ENCODE data around the gene HELT.

GRCh38 chr4:185011408-185011807 is 6.9 kb upstream of the HELT start:
- TF ChIP-seq POLR2A (IDR thresholded peaks at IDR 0.05), result no peak
- peak in 3 of 6 experiments; percentile 7 to 30 (median 12) for TF ChIP-seq CTCF (IDR thresholded peaks at IDR 0.05)
